KG1 (cell line): ENCODE measurements around the gene MIOS.
"Not testable (repeated sequence)": the region's sequence is repeated elsewhere in the genome, so short reads cannot be mapped to it uniquely, and the experiment has no call there.

Experiments used
- DNase-seq: peaks from one replicate; lab custom pipeline; 2025; lab: John Stamatoyannopoulos, UW

Gene MIOS

DNA sequence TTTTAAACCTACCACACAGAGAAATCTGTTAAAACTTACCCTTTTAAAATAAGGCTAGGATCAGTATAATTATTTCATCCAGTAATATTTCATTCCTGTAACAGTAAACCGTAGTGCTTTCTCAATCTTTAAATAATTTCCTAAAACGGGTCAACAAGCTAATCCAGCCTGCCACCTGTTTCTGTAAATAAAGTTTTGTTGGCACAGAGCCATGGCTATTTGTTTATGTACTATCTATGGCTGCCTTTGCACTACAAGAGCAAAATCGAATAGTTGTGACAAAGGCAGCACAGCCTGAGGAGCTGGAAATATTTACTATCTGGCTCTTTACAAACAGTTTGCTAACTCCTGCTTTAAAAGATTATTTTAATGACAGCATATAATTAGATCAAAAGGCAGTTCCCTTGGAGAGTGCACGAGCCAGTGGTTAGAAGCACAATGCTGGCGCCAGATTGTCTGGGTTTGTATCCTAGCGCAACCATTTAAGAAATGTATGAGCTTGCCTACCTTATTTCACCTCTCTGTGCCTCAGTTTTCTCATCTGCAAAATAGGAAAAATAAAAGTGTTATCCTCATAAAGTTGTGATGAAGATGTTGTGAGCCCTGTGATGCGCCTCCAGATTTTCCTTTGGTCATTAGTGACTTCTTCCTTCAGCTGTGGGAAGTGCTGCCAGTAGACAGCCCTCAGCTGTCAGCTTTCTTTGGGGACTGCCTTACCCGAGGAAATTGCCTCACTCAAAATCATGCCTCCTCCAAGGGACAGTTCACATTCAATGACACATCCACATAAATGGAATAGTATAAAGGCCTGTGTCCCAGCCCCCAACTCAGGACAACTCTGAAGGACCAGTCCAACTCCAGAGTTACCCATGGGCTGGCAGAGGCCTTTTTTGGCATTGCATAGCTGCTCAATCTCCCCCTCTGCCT lies 11.8 kb upstream of the MIOS start:
- DNase-seq = no peak

DNA sequence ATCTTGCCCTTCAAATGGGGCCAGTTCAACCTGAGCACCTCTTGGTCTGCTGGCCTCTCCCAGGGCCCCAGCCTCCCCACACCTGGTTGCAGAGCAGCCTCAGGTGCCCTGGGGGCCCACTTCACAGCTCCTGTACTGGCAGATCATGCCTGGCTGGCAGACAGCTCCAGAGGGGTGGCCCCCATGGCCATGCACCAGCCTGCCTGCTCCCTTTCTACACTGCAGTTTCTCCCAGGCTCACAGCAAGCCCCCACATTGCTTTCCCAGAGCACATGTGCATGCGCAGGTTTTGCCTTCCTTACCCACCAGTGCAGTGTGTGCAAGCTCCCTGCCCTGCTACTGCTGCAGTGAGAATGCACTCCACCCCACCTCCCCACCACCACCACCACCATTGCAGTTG lies 9.8 kb upstream of the MIOS start:
- DNase-seq = no peak

DNA sequence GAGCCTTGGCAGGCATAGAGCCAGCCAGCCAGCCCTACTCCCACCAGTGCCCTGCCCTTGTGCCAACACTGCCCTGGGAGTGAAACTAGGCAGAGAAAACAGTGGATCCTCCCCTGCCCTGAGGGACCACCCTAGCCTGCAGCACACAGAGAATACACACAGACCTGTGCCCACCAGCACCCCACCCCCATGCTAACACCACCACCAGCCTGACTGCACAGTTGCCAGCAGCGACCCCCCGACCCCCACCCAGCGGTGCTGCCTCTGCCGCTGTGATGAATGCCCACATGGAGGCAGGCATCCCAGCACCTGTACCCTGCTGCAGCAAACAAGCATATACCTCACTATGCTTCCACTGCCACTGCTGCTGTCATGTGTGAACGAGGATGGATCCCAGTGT lies 9.4 kb upstream of the MIOS start:
- no peak for DNase-seq

GRCh38 chr7:7561591-7561990 lies 5.1 kb upstream of the MIOS start:
- DNase-seq = not testable (repeated sequence)

- no peak for DNase-seq
Measured at GRCh38 chr7:7562736-7563135, 3.9 kb upstream of the MIOS start.

DNA sequence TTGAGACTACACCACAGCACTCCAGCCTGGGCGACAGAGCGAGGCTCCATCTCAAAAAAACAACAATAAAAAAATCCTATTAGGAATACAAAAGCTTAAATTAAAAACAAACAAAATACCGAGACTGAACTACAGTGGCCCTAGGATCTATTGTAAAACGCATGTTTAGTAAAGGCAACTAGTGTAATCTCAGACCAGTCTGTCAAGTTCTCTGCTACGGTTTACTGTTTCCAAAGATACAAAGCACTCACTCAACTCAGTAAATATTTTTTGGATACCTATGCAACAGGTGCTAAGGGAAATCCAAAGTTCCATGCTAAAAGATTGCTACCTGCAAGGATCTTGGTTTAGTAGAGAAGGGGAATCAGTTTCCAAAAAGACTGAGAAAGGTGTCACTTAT lies 3.4 kb upstream of the MIOS start:
- no peak for DNase-seq

GRCh38 chr7:7563813-7564212 lies 2.9 kb upstream of the MIOS start:
- no peak for DNase-seq

DNA sequence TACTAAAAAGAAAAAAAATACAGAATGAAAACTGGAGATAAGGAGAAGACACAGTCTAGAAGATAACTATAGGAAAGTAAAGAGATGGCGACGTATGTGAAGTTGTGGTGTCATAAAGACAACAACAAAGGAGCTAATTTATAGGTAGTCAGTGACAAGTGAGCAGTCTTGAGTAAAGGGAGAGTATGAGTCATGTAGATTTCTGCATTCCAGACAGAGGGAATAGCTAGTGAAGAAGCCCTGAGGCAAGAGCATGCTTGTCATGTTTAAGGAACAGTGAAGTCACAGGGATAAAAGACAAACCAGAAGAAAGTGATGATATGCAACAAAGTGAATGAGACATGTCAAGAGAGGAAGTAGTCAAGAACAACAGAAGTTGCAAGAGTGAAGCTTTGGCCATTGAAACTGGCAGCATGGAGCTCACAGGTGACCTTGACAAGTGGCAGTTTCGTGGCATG lies 2.3 kb upstream of the MIOS start:
- no peak for DNase-seq

DNA sequence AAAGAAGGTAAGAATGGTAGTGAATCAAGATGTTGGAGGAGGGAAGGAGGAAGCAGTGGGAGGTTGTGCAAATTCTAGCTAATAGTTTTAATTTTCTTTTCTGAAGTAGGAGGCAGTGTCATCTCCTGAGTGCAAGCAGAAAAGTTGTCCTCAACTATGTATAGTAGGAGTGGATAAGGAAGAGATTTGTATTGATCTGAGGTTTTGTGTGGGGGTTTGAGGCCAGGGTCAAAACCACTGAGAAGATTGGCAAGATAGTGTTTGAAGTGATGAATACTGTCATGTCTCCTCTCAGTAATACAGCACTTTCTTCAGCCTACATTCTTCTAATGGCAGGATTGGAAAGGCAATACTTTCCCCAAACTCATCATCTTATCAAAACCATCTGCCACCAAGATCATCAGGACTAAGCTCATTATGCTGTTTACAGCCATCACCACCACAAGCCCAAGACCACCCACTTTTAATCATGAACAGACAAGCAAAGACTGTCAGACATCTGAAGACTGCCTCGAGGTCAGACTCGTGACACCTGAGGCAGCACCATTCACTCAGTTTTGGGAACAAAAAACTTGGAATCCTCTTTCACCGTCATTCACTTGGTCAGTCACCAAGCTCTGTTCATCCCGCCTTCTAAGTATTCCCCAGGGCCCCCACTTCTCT lies 1.5 kb upstream of the MIOS start:
- DNase-seq = no peak

DNA sequence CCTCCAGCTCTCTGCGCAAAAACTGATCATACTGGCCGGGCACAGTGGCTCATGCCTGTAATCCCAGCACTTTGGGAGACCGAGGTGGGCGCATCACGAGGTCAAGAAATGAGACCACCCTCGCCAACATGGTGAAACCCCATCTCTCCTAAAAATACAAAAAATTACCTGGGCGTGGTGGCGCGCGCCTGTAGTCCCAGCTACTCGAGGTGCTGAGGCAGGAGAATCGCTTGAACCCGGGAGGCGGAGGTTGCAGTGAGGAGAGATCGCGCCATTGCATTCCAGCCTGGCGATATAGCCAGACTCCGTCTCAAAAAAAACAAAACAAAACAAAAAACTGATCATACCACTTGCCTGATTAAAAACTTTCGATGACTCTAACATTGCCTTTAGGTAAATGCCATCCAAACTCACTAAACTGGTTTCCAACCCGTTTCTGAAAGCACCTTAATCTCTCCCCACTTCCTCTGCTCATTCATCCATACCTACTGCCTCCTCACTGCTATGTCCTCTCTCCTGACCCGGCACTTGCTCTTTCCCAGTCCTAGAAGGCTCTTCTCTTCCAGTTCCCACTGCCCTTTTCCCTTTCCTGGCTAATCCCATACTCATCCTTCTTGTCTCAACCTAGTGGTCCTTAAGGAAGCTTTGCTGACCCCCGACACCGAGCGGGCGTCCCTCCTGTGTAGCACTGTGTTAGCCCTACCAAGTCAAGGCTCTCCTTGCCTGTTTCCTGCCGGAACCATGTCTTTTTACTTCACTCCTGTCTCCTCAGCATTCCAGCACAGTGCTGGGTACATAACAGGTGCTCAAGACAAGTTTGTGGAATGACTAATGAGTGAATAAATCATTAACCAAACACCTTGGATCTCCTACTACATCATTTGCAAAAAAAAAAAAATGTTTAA lies 686 bp upstream of the MIOS start:
- DNase-seq = no peak

DNA sequence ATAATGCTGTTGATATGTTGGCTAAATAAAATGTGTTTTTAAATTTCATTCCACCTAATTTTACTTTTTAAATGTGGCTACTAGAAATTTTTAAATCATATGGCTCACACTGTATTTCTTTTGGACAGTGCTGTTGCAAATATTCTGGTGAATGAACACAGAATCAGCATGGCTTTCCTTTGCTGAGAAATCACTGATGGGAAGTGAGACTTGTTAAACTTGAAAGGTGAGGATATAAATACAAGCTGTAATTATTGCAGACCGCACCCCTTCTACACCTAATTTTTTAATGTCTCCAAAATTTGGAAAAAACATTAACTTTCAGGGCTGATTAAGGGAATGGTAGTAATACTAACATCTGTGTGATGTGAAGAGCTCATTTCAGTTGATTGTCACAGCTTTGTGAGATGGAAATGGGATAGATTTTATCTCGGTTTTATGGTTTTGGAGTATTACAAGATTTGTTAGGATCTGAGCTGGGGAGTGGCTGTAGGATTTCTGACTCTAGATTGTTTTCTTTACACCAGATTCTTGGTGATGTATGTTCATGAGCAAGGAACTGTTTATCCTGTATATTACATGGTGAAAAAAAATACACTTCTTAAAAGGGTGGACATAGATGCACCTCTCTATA lies 1.3 kb downstream of the MIOS start:
- DNase-seq = no peak

GRCh38 chr7:7568553-7568952 lies 1.9 kb downstream of the MIOS start:
- no peak for DNase-seq

- no peak for DNase-seq
Measured at GRCh38 chr7:7569081-7569527, 2.4 kb downstream of the MIOS start.

DNA sequence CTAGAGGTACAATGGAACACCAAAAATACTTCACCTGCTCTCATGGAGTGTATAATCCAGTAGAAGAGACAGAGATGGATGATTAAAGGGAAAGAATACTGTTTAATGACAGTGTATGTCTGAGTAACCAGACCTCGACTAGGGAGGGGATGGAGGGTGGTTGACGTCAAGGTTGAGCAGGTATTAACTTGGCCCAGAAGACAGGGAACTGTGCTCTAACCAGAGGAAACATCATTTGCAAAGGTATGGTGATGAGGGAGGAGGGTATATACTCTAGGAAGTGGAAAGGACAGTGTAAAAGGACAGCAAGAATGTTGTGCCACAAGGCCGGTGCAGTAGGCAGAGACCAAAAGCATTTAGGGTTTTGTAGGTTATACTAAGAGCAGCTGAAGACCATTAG lies 2.9 kb downstream of the MIOS start:
- no peak for DNase-seq

GRCh38 chr7:7570584-7570983 lies 3.9 kb downstream of the MIOS start:
- no peak for DNase-seq

- DNase-seq = no peak
Measured at GRCh38 chr7:7573701-7574100, 7.0 kb downstream of the MIOS start.

DNA sequence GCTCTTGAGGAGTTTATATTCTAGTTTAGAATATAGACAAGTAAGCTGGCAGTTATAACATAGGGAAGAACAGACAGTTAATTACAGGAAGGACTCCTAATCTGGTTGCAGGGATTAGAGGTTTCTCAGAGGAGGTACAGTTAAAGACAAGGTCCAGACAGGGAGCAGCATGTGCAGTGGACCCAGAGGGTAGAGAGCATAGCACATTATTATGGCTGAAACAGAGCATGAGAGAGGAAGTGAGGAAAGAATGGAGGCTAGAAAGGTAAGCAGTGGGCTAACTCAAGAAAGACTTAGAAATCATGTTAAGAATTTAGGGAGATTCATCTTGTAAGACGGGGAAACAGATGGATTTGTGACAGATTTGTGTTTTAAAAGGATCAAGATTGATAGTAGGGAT lies 9.7 kb downstream of the MIOS start:
- no peak for DNase-seq

- no peak for DNase-seq
Measured at GRCh38 chr7:7577888-7578287, 11.2 kb downstream of the MIOS start.

DNA sequence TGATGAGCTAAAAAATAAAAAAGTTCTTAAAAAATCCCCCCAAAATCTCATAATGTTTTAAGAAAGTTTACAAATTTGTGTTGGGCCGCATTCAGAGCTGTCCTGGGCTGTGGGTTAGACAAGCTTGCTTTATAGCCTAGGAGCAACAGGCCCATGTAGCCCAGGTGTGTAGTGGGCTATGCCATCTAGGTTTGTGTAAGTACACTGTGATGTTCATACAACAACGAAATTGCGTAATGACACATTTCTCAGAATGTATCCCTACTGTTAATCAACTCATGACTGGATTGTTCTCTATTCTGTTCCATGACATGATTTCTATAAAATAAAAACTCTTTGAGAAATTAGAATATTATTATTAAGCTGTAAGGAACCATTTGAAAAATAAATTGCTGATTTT lies 13.0 kb downstream of the MIOS start:
- no peak for DNase-seq

DNA sequence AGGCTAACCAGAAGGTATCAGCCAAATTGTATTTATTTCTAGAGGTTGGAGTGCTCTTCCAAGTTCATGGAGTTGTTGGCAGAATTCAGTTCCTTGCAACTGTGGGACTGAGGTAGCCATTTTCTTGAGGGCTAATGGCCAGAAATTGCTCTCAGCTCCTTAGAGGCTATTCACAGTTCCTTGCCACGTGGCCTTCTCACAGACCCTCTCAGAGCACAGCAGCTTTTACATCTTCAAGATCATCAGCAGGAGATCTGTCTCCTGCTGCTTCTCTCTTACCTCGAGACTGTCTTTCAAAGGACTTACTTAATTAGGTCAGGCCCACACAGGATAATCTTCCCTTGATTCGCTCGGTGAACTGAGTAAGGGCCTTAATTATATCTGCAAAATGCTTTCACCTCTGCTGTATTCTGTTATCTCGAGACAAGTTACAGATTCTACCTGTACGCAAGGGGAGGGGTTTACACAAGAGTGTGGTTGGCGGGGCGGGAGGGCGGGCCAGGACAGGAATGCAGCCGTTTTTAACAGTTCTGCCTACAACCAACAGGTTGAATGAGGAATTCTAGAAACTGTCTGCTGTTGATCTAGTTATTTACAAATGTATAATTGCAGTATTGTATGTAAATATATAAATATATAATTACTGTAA lies 15.0 kb downstream of the MIOS start:
- no peak for DNase-seq

- no peak for DNase-seq
Measured at GRCh38 chr7:7582596-7582995, 15.9 kb downstream of the MIOS start.
